Measurements from ENCODE around the gene ZRSR2.
A peak's percentile ranks its signal among the peaks of the same experiment; 100 is the strongest.
"Not testable (repeated sequence)": the region's sequence is repeated elsewhere in the genome, so short reads cannot be mapped to it uniquely, and the experiment has no call there.

The ZRSR2 gene

GRCh38 chrX:15804563-15804962 is 14.3 kb downstream of the ZRSR2 start:
- no peak for DNase-seq

- no peak for DNase-seq
Observed at GRCh38 chrX:15808254-15808653, 18.0 kb downstream of the ZRSR2 start.

DNA sequence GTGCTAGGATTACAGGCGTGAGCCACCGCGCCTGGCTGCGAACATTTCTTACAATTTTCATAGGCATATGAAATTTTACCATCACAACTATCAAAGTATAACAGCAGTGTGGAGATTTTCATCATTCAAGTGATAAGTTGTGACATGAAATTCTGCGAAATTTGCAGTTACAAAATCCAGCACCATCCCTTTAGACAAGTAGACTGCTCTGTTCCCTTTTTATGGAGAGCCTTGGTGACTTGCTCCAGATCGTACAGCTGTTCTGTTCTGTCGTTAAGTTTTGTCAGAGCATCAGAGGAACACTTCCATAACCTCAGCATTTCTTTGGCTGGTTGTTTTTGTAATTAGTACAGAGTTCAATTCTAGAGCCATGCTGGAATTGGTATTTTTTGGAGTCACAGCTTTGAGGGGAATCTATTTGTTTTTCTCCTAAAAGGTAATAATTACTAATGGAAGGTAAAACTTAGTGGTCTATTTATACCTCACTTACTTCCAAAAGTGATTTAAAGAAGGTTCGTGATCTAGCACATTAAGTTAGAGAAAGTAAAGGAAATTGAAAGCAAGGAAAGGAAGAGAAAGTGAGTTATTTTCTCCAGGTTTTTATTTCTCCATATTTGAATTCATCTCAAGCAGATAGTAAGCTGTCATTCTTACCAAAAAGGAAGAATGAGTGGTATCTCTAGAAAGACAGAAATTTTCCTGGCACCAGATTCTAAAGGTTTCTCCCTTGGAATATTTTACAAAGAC is 22.1 kb downstream of the ZRSR2 start:
- DNase-seq, result no peak

- DNase-seq, result no peak
Observed at GRCh38 chrX:15813416-15813815, 23.1 kb downstream of the ZRSR2 start.

GRCh38 chrX:15814771-15815365 is 24.6 kb downstream of the ZRSR2 start:
- DNase-seq, result no peak

GRCh38 chrX:15815779-15816437 is 25.6 kb downstream of the ZRSR2 start:
- DNase-seq, result peak; percentile 31

GRCh38 chrX:15816438-15816809 is 26.1 kb downstream of the ZRSR2 start:
- DNase-seq, result no peak

- peak; percentile 43 for DNase-seq
Observed at GRCh38 chrX:15816886-15817285, 26.6 kb downstream of the ZRSR2 start.

DNA sequence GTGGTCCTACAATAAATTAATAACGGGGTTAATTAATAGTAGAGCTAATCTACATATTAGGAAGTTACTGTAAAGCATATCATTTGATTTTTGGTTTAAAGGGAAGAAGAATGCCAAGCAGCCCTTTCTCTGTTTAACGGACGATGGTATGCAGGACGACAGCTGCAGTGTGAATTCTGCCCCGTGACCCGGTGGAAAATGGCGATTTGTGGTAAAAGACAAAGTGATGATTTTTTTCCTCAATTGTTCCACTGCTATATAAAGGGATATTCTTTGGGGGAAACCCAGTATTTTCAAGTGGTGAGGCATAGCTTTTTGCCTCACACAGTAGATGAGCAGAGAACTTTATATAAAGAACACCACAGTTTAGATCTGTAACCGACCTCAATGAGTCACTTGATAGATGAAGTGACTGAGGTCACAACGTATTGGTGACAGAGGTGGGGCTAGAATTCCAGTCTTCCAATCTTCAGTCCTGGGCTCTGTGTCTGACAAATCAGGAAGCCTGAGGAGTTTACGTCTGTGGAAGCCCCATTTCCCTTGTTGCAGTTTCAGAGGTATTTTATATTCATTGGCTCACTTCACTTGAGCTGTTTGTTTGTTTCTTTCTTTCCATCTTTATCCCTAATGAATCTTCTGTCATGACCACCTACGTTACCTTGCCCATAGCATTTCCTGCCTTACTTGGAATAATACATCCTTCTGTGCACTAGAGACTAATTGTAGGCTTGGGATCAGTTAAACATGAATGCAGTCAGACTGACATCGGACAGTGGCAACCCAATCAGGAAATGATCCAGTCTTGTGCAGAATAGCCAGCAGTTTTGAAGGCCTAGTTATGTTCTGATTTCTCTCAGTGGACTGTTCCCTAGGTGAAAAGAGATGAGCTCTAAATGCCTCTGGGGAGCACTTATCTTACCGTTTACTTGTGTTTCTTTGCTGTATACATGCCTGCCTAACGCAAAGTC is 30.1 kb downstream of the ZRSR2 start:
- peak; percentile 0 for DNase-seq

GRCh38 chrX:15822922-15823321 is 32.6 kb downstream of the ZRSR2 start:
- no peak for DNase-seq

- no peak for DNase-seq
Observed at GRCh38 chrX:15825936-15826335, 35.7 kb downstream of the ZRSR2 start.

DNA sequence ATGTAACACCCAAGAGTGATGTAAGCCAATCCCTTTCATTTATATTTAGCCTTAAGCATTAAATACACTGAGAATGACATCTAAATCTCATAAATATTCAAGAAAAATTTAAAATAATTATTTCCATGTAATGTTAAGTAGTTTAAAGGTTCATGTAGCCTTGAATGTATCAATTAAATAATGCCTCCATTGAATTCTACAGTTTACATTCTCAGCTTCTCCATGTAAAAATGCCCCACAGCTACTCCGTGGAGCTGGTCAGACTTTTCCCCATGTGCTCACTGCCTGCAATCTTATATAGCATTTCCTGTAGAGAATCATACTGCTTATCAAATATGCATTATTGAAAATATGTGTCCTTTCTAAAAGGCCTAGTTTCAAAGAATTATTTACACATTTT is 38.9 kb downstream of the ZRSR2 start:
- no peak for DNase-seq

GRCh38 chrX:15831347-15831746 is 41.1 kb downstream of the ZRSR2 start:
- not testable (repeated sequence) for DNase-seq

DNA sequence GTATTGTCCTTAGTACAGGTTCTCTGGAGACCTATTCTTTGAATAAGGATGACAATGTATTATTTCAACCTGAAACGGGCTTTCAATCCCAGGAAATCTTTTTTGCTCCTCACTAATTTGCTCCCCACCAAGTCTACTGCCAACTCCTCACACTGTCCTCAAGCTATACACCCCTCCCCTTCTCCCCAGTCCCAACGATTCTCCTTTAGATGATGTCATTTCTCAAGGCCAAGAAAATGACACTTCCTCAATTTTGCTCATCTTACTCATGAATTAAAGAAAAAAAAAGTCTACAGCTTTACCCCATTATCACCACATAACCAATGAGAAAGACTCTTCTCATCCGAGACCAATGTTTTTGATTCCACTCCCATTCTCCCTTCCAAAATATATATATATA is 43.8 kb downstream of the ZRSR2 start:
- no peak for DNase-seq

DNA sequence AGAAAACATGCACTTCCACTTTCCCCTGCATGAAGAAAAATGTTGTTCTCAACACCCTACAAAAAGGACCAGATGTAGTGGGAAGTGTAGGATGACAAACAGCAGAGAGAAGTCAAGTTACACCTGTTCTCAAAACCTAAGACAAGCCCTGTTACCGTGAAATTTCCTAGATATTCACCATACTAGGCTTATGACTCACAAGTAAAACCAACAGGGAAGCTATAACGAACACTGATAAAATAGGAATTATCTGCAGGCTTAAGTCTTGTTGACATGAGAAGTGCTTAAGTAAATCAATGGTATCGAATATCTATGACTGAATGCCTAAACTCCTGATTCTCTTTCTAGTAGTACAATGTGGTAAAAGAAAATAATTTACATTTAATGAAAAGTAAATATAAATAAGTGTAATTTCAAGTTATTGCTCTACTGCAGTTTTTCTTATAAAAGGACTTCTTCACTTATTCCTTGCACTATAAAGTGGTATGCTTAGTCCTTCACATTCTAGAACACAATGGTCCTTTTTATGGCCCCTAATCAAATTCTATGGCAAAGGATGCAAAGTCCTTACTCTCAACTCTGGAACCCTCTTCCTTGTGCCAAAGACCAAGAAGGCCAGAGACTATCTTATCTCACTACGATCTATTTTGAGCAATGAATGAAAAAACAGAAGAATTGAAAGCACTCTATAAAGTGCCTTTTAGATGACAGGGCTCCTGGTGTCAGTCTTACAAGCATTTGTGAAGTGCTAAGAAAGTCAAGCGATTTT is 44.7 kb downstream of the ZRSR2 start:
- no peak for DNase-seq

DNA sequence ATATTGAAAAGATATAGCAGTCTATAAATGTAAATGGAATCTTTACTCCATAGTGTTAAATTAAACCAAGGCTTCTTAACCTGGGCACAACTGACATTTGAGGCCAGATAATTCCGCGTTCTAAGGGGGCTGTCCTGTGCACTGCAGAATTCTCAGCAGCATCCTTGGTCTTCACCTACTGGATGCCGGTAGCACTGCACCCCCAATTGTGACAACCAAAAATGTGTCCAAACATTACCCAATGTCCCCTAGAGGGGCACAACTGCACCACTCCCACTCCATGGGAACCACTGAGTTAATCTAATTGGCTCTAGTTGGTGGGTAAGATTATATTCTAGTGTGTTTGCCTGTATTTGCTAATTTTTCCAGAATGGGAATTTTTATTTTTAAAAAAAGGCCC is 47.7 kb downstream of the ZRSR2 start:
- no peak for DNase-seq

GRCh38 chrX:15841853-15842516 is 51.7 kb downstream of the ZRSR2 start:
- no peak for DNase-seq

DNA sequence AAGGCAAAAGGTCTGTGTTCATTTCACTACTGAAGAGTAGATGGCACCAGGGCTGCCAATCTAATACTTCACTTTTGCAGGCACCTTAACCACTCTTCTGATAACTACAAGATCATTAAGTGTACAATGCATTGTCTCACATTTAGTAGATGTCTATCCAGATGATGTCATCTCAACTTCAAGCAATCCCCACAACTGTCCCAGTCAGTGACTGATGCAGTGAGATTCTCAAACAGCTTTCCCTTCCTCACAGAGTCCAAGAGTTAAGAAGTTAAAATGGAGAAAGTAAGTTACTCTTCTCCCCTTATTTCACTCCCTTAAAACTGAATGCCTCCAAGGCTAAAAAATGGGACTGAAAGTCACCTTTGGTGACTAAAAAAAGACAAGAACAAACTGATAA is 53.7 kb downstream of the ZRSR2 start:
- no peak for DNase-seq

DNA sequence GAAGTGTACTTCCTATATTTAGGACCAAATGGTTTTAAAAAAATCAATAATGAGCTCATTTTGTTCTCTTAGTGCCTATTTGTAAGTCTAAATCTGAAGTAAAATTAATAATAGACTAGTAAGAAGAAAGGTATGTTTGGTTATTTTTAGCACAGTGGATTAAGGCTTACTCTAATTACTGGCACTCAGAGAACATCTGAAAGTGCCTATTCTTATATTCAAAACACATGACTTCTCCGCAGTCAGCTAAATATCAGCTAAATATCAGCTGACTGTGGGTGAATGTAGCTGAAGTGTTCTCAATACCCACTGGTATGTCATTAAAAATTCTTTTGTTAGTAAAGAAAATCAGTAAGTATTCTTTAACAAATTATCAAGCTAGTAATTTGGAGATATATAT is 58.3 kb downstream of the ZRSR2 start:
- DNase-seq, result no peak

- DNase-seq, result no peak
Observed at GRCh38 chrX:15849555-15849954, 59.3 kb downstream of the ZRSR2 start.

DNA sequence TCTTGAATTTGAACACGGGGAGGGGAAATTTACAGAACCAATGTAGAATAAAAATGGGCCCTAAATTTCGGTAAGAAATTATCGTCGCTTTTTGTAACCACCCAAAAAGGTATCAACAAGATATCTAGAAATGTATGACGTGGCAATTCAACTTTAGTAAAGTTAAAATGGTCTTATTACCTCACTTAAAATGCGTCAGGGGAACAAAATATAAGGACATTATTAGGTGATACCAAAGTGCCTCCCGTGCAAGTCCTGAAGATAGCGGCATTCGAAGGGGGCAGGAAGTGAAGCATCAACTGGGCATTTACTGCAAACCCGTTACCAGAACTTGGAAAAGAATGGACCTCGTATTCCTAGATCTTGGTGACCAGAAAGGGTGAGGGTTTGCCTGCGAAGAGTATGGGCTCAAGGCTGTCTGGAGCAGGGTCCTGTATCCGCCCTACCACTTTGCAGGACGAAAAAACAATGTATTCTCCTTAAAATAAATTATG is 63.3 kb downstream of the ZRSR2 start:
- DNase-seq, result no peak
